Type B pancreatic cell (in vitro differentiated cells): ENCODE data around the gene LRRN4. TPM values are rescaled to one million over a fixed set of nuclear protein-coding genes. Genes with fewer than 3 reads are reported as not detected.

ENCODE experiments used
- DNase-seq: peaks from one replicate; pipeline ENCODE4 v3.0.0; 2021; ENCODE audit warnings: mixed read lengths; ENCODE audit not compliant: unreplicated experiment; ENCODE audit errors: extremely low spot score
- H3K27ac Mint-ChIP-seq: 2 replicates; pipeline ENCODE4 v1.8.0; 2021; ENCODE audit warnings: mild to moderate bottlenecking, mixed read lengths
- H3K27me3 Mint-ChIP-seq: 2 replicates; pipeline ENCODE4 v1.8.0; 2021; ENCODE audit warnings: mixed read lengths
- H3K36me3 Mint-ChIP-seq: 2 replicates; pipeline ENCODE4 v1.8.0; 2021; ENCODE audit warnings: mixed read lengths
- H3K4me1 Mint-ChIP-seq: one replicate; pipeline ENCODE4 v1.8.0; 2021; ENCODE audit warnings: mixed read lengths; ENCODE audit not compliant: unreplicated experiment
- H3K4me3 Mint-ChIP-seq: 2 replicates; pipeline ENCODE4 v1.8.0; 2021; ENCODE audit warnings: mild to moderate bottlenecking, mixed read lengths
- H3K9me3 Mint-ChIP-seq: 2 replicates; pipeline ENCODE4 v1.8.0; 2021; ENCODE audit warnings: mixed read lengths
- CTCF ChIP-seq: fragments of 200-600 bp; sonication (generic); conservative IDR thresholded peaks from 2 replicates; pipeline ENCODE4 v1.5.0; 2021; ENCODE audit warnings: antibody characterized with exemption, mild to moderate bottlenecking
- total RNA-seq: library from RNA; stranded (reverse); gene quantifications from 2 replicates; pipeline ENCODE4 v1.2.1, GENCODE V29; 2021; ENCODE audit warnings: low replicate concordance

LRRN4 gene
- total RNA-seq, 1 donor from 2014 or later = 12.5 TPM

GRCh38 chr20:6081236-6081635, 27.4 kb upstream of the LRRN4 start:
- H3K4me3 Mint-ChIP-seq = no peak overlapping the region
- no peak for DNase-seq
- H3K27ac Mint-ChIP-seq = no peak overlapping the region
- H3K36me3 Mint-ChIP-seq = no peaks in the 10 kb centered on the region
- no peaks in the 10 kb centered on the region for H3K27me3 Mint-ChIP-seq
- H3K9me3 Mint-ChIP-seq = no peaks in the 10 kb centered on the region
- no peak for TF ChIP-seq CTCF
- H3K4me1 Mint-ChIP-seq = no peaks in the 10 kb centered on the region

GRCh38 chr20:6079016-6079415, 25.2 kb upstream of the LRRN4 start:
- no peaks in the 10 kb centered on the region for H3K9me3 Mint-ChIP-seq
- no peak for TF ChIP-seq CTCF
- H3K4me1 Mint-ChIP-seq = peaks cover 6% of the 10 kb centered on the region
- no peak overlapping the region for H3K27ac Mint-ChIP-seq
- H3K27me3 Mint-ChIP-seq = no peaks in the 10 kb centered on the region
- no peaks in the 10 kb centered on the region for H3K36me3 Mint-ChIP-seq
- H3K4me3 Mint-ChIP-seq = no peak overlapping the region
- DNase-seq = no peak

- TF ChIP-seq CTCF = no peak
- Mint-ChIP-seq H3K27me3 (no peaks in the 10 kb centered on the region), H3K9me3 (no peaks in the 10 kb centered on the region), H3K4me1 (peaks cover 6% of the 10 kb centered on the region), H3K27ac (no peak overlapping the region), H3K36me3 (no peaks in the 10 kb centered on the region), H3K4me3 (no peak overlapping the region)
- no peak for DNase-seq
These were observed 21.8 kb upstream of the LRRN4 start for GRCh38 chr20:6075428-6076219.

- no peak overlapping the region for H3K27ac Mint-ChIP-seq
- H3K27me3 Mint-ChIP-seq = no peaks in the 10 kb centered on the region
- no peak for TF ChIP-seq CTCF
- H3K36me3 Mint-ChIP-seq = no peaks in the 10 kb centered on the region
- no peak overlapping the region for H3K4me3 Mint-ChIP-seq
- H3K9me3 Mint-ChIP-seq = no peaks in the 10 kb centered on the region
- DNase-seq = no peak
- peaks cover 6% of the 10 kb centered on the region for H3K4me1 Mint-ChIP-seq
These were observed 20.9 kb upstream of the LRRN4 start for GRCh38 chr20:6074784-6075183.

- Mint-ChIP-seq H3K4me3 (no peak overlapping the region), H3K36me3 (no peaks in the 10 kb centered on the region), H3K9me3 (no peaks in the 10 kb centered on the region), H3K27me3 (no peaks in the 10 kb centered on the region), H3K4me1 (peaks cover 6% of the 10 kb centered on the region), H3K27ac (peak overlapping the region; percentile 54)
- DNase-seq = no peak
- peak; percentile 60 for TF ChIP-seq CTCF
These were observed 20.3 kb upstream of the LRRN4 start for GRCh38 chr20:6074145-6074561.
